ENCODE data around the gene MN1.
A peak's percentile ranks its signal among the peaks of the same experiment; 100 is the strongest.

The MN1 gene

DNA sequence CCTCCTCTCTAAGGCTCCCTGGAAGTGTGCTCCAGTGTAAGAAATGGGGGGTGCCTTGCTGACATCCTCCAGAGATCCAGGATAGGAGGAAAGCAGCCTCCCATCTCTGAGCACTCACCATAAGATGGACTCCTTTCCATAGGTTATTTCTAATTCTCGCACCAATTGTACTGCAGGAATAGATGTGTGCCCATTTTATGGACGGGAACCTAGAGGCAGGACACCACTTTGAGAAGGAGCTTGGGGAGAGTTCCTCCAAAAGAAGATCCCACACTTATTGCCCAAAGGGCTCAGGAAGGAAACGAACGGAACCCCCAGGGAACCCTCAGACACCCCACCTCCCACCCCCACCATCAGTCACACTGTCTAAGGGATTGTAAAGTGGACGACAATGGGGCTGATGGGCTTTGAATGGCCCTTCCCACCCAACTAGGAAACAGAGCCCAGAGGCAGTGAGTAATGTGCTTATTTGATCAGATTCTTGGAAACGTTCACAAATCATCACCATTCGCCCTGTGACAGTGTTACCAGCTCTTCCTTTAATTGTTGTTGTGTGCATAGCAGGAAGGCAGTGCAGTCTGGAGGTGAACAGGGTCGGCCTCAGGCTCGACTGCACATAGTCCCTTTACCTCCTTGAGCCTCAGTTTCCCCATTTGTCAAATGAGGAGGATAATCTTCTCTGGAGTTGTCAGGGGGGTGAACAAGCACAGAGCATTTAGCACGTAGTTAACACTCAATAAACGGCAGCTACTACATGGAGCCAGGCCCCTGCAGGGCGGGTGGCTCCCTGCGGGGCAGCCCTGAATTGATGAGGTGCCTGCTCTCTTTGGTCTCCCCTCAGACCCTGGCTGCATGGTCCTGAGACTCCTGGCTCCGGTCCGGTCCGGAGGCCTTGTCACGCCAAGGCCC is 8.4 kb upstream of the MN1 start:
- Histone ChIP-seq H3K27me3 (ENCODE audit: control insufficient read depth, insufficient read depth, low read length, poor library complexity, severe bottlenecking) (no peaks in the 10 kb centered on the region), H3K9me3 (ENCODE audit: control insufficient read depth, low read length) (no peaks in the 10 kb centered on the region), H3K4me3 (ENCODE audit: insufficient read depth, low read depth, low read length) (no peak overlapping the region), H3K27ac (ENCODE audit: insufficient read depth, low read depth, low read length, poor library complexity, severe bottlenecking) (no peak overlapping the region), H3K4me1 (ENCODE audit: control insufficient read depth, insufficient read depth, low read length) (peaks cover 11% of the 10 kb centered on the region), H3K36me3 (ENCODE audit: control insufficient read depth, insufficient read depth, low read length) (no peaks in the 10 kb centered on the region)
- 58 to 69% methylated on average over 15 to 17 of the region's 17 CpGs for WGBS, 2 experiments

DNA sequence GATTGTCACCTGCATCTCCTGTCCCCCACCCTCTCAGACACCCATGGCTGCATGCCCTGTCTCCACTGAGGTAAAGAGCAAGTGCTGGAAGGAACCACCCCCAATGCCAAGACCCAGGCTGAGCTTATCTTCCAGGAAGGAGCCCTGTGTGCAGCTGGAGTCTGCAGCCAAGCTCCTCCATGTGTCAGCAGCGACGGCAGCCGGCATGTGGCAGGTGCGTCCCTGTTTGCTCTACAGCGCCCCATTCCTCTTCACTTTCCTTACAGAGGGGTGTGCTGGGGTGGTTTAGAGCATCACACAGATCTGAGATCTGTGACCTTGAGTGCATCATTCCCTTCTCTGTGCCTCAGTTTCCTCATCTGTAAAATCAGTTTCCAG is 7.7 kb upstream of the MN1 start:
- Histone ChIP-seq H3K27ac (ENCODE audit: insufficient read depth, low read depth, low read length, poor library complexity, severe bottlenecking) (no peak overlapping the region), H3K4me1 (ENCODE audit: control insufficient read depth, insufficient read depth, low read length) (peaks cover 17% of the 10 kb centered on the region), H3K27me3 (ENCODE audit: control insufficient read depth, insufficient read depth, low read length, poor library complexity, severe bottlenecking) (no peaks in the 10 kb centered on the region), H3K9me3 (ENCODE audit: control insufficient read depth, low read length) (no peaks in the 10 kb centered on the region), H3K36me3 (ENCODE audit: control insufficient read depth, insufficient read depth, low read length) (no peaks in the 10 kb centered on the region), H3K4me3 (ENCODE audit: insufficient read depth, low read depth, low read length) (no peak overlapping the region)
- 73 to 76% methylated on average over 5 of the region's 5 CpGs for WGBS, 2 experiments

DNA sequence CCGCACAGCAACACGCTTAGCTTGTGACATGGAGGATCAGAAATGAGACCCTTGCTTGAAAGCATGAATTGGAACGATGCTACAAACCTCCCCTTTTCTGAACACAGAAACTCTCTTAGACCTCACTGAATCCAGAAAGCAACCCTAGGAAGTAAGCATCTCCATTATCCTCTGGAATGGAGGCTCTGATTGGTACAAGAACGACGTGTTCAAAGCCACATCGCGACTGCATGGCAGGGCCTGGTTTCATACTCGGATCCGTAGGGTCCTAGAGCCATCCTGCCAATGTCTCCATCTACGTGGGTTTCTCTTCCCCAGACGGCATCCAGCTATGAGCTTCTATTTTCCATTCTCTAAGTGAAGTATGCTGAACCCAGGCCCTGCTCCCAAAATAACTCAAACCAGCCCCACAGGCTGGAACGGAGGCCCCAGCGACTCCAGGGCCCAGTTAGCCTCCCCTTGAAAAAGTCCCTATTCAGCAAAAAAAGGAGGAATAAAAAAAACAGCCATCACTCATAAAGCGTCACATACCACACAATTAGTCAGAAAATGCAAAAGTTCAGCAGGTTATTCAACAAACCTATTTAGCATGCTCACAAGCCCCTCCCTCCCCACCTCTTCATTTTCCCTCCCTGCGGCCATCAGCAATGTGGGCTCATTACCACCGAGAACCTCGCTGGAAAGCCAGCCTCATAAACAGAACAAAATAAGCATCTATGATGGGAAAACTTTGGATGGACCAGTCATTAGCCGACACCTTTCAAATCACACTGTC is 7.1 kb upstream of the MN1 start:
- no peak overlapping the region for H3K27ac ChIP-seq (ENCODE audit: insufficient read depth, low read depth, low read length, poor library complexity, severe bottlenecking)
- no peaks in the 10 kb centered on the region for H3K27me3 ChIP-seq (ENCODE audit: control insufficient read depth, insufficient read depth, low read length, poor library complexity, severe bottlenecking)
- no peak overlapping the region for H3K4me3 ChIP-seq (ENCODE audit: insufficient read depth, low read depth, low read length)
- H3K4me1 ChIP-seq (ENCODE audit: control insufficient read depth, insufficient read depth, low read length) = peaks cover 17% of the 10 kb centered on the region
- WGBS, 2 experiments = 77 to 79% methylated on average over 18 of the region's 18 CpGs
- no peaks in the 10 kb centered on the region for H3K36me3 ChIP-seq (ENCODE audit: control insufficient read depth, insufficient read depth, low read length)
- no peaks in the 10 kb centered on the region for H3K9me3 ChIP-seq (ENCODE audit: control insufficient read depth, low read length)

DNA sequence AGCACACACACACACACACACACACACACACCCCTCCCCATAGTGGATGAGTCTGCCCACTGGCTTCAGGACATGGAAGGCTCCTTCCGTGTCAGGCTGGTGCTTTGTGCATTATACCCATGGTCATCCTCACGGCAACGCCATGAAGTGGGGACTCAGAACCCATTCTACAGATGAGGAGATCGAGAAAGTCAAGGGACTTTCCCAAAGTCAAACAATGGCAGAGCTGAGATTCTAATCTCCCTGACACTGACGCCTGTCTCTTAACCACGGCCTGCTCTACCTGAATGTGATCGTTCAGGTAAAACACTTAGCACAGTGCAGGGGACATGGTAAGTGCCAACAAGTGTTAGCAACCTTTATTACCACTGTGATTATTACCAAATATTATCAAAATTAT is 4.3 kb upstream of the MN1 start:
- H3K4me3 ChIP-seq (ENCODE audit: insufficient read depth, low read depth, low read length) = no peak overlapping the region
- no peaks in the 10 kb centered on the region for H3K36me3 ChIP-seq (ENCODE audit: control insufficient read depth, insufficient read depth, low read length)
- 92 to 94% methylated on average over 7 of the region's 7 CpGs for WGBS, 2 experiments
- H3K27ac ChIP-seq (ENCODE audit: insufficient read depth, low read depth, low read length, poor library complexity, severe bottlenecking) = no peak overlapping the region
- H3K4me1 ChIP-seq (ENCODE audit: control insufficient read depth, insufficient read depth, low read length) = peaks cover 29% of the 10 kb centered on the region
- no peaks in the 10 kb centered on the region for H3K27me3 ChIP-seq (ENCODE audit: control insufficient read depth, insufficient read depth, low read length, poor library complexity, severe bottlenecking)
- no peaks in the 10 kb centered on the region for H3K9me3 ChIP-seq (ENCODE audit: control insufficient read depth, low read length)

DNA sequence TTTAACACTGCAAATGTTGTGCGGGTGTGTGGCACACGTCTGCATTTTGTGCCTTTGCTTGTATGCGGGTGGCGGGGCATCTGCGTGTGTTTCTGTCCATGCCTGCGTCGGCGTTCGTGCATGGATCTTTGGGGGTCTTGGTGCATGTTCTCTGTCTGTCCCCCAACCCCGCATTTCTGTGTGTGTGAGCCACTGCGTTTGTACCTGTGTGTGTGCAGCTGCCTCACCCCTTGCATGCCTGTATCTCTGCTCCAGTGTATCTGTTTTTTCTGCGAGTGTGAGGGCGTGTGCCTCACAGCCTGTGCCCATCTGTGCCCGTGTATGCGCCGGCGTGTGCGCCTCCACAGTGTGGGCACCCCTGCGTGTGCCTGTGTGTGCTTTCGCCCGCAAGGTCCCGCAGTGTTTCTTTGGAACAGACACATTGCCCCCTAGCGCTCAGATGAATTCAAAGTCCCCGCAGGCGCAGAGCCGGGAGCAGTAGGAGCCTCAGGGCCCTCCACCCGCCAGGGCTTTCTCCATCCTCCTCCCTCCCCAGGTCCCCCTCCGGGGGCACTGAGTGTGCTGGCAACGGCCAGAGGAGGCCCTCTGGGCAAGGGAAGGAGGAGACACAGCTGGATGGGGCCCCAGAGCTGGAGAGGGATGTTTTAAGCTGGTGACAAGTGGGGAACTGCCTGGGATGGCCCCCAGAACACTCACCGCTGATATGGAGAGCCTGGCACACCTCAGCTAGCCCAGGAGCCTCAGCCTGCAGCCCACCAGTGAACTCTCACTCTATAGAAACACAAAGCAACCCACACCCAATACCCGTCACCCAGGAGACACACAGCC is 3.1 kb upstream of the MN1 start:
- Histone ChIP-seq H3K9me3 (ENCODE audit: control insufficient read depth, low read length) (no peaks in the 10 kb centered on the region), H3K27ac (ENCODE audit: insufficient read depth, low read depth, low read length, poor library complexity, severe bottlenecking) (no peak overlapping the region), H3K27me3 (ENCODE audit: control insufficient read depth, insufficient read depth, low read length, poor library complexity, severe bottlenecking) (peaks cover 3% of the 10 kb centered on the region), H3K4me3 (ENCODE audit: insufficient read depth, low read depth, low read length) (no peak overlapping the region), H3K36me3 (ENCODE audit: control insufficient read depth, insufficient read depth, low read length) (no peaks in the 10 kb centered on the region), H3K4me1 (ENCODE audit: control insufficient read depth, insufficient read depth, low read length) (peaks cover 24% of the 10 kb centered on the region)
- WGBS, 2 experiments = 22 to 23% methylated on average over 31 of the region's 31 CpGs

DNA sequence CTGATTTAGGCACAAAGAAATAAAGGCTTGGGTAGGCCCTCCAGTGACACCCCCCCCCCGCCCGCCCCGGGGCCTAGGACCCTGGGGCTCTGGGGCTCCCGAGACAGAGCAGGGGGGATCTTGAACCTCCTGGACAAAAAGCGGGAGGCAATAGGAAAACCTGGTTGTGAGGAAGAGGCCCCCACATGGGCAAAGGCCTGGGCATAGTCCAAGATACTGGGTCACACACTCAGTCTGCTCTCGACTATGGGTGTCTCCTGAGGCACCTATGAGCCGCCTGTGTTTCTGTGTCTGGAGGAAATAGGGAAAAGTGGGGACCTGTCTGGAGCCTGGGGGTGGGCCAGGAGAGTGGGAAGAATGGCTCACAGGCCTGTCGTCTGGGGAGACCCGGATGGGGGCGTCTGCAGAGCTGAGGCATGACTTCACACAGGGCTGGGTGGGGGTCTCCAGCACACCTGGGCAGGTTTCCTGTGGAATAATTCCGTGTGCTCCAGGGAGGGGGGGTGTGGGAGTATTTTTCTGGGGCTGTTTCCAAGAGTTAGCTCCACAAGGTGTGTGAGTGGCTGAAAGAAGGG is 2.4 kb upstream of the MN1 start:
- no peaks in the 10 kb centered on the region for H3K36me3 ChIP-seq (ENCODE audit: control insufficient read depth, insufficient read depth, low read length)
- H3K27ac ChIP-seq (ENCODE audit: insufficient read depth, low read depth, low read length, poor library complexity, severe bottlenecking) = no peak overlapping the region
- WGBS, 2 experiments = 40 to 45% methylated on average over 11 of the region's 11 CpGs
- peaks cover 29% of the 10 kb centered on the region for H3K4me1 ChIP-seq (ENCODE audit: control insufficient read depth, insufficient read depth, low read length)
- no peak overlapping the region for H3K4me3 ChIP-seq (ENCODE audit: insufficient read depth, low read depth, low read length)
- H3K27me3 ChIP-seq (ENCODE audit: control insufficient read depth, insufficient read depth, low read length, poor library complexity, severe bottlenecking) = peaks cover 11% of the 10 kb centered on the region
- H3K9me3 ChIP-seq (ENCODE audit: control insufficient read depth, low read length) = no peaks in the 10 kb centered on the region

DNA sequence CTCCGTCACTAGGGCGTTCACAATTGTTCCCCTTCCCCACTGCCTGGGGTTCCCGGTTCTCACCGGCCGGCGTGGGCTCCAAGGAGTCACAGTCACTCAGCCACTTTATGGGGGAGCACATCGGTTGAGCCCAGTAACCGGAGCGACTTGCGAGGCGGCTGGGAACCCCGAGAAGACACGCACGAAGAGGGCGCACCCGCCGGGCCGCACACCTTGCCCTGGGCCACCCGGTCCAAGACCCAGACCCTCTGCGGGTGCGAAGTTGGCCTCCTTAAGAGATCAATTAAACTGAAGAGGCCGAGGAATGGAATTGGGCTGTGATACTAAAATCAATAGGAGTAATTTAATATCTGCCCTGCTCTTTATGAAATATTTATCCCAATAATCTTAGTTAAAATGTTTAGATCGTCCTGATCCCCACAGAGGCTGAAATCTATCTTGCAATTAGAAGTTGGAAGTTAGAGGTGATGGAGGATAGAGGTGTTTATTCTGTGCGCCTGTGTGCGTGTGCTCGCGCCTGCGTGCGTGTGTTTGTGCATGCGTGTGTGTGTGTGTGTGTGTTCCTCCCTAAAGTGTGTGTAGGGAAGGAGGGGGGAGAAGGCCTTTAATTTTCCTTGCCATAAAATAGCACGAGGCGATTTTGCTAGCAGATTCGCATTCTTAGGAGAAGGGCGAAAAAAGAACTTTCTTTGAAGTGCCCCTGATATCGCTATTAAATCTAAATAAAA is 954 bp upstream of the MN1 start:
- WGBS, 2 experiments = 8 to 11% methylated on average over 35 of the region's 35 CpGs
- Histone ChIP-seq H3K4me1 (ENCODE audit: control insufficient read depth, insufficient read depth, low read length) (peaks cover 42% of the 10 kb centered on the region), H3K4me3 (ENCODE audit: insufficient read depth, low read depth, low read length) (peak overlapping the region; percentile 59), H3K9me3 (ENCODE audit: control insufficient read depth, low read length) (no peaks in the 10 kb centered on the region), H3K27ac (ENCODE audit: insufficient read depth, low read depth, low read length, poor library complexity, severe bottlenecking) (peak overlapping the region; percentile 90), H3K27me3 (ENCODE audit: control insufficient read depth, insufficient read depth, low read length, poor library complexity, severe bottlenecking) (peaks cover 25% of the 10 kb centered on the region), H3K36me3 (ENCODE audit: control insufficient read depth, insufficient read depth, low read length) (no peaks in the 10 kb centered on the region)

DNA sequence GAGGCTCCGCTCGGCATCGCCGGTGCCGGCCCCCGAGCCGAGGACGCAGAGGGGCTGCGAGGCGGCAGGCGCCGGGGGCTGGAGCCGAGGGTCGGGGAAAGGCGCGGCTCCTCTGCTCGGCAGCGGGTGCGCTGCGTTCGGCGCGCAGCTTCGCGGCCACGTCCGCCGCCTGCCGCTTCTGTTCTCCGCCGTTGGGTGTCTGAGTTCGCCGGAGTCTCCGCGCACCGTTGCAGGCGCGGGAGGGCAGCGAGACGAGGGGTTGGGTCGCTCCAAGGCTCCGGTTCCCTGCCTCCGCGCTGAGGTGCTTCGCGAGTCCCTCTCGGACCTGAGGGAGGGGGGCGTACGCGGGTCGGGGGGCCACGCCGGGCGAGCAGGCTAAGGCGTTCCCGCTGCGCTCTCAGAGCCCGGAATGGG is 347 bp downstream of the MN1 start:
- peak overlapping the region; percentile 90 for H3K27ac ChIP-seq (ENCODE audit: insufficient read depth, low read depth, low read length, poor library complexity, severe bottlenecking)
- no peaks in the 10 kb centered on the region for H3K9me3 ChIP-seq (ENCODE audit: control insufficient read depth, low read length)
- peak overlapping the region; percentile 59 for H3K4me3 ChIP-seq (ENCODE audit: insufficient read depth, low read depth, low read length)
- peaks cover 28% of the 10 kb centered on the region for H3K27me3 ChIP-seq (ENCODE audit: control insufficient read depth, insufficient read depth, low read length, poor library complexity, severe bottlenecking)
- H3K36me3 ChIP-seq (ENCODE audit: control insufficient read depth, insufficient read depth, low read length) = no peaks in the 10 kb centered on the region
- H3K4me1 ChIP-seq (ENCODE audit: control insufficient read depth, insufficient read depth, low read length) = peaks cover 54% of the 10 kb centered on the region
- 0% methylated on average over 58 of the region's 58 CpGs for WGBS, 2 experiments

Data from ectodermal cell (in vitro differentiated cells).